GM12891 (cell line): Measurements from ENCODE around the gene NRXN2.

Experiments used
- DNase-seq: peaks from one replicate; pipeline ENCODE4 v3.0.0; 2011; ENCODE audit warnings: low spot score; ENCODE audit not compliant: insufficient read length
- FAIRE-seq: peaks from 2 replicates; lab custom pipeline; 2011; peaks lifted over from hg19 to GRCh38; lab: Jason Lieb, UNC
- PAX5 ChIP-seq: IDR thresholded peaks from 2 replicates; pipeline ENCODE4 v1.6.1; 2011; ENCODE audit warnings: low read length, moderate library complexity, mild to moderate bottlenecking; ENCODE audit not compliant: insufficient read depth, severe bottlenecking
- POLR2A ChIP-seq: IDR thresholded peaks from 2 replicates; pipeline ENCODE4 v1.6.1; 2011; ENCODE audit warnings: low read depth, low read length, control low read depth
- POLR2AphosphoS5 ChIP-seq: IDR thresholded peaks from 2 replicates; pipeline ENCODE4 v1.6.1; 2011; ENCODE audit warnings: low read depth, low read length, control low read depth
- POU2F2 ChIP-seq: IDR thresholded peaks from 2 replicates; pipeline ENCODE4 v1.6.1; 2011; ENCODE audit warnings: low read depth, mild to moderate bottlenecking, control low read depth, low read length, moderate library complexity
- SPI1 ChIP-seq: IDR thresholded peaks from 2 replicates; pipeline ENCODE4 v1.6.1; 2011; ENCODE audit warnings: low read depth, low read length, control low read depth
- TAF1 ChIP-seq: IDR thresholded peaks from 2 replicates; pipeline ENCODE4 v1.6.1; 2011; ENCODE audit warnings: low read depth, low read length, control low read depth

Gene NRXN2

GRCh38 chr11:64605244-64605560 is 117.8 kb downstream of the NRXN2 start:
- TF ChIP-seq TAF1, result no peak
- no peak for TF ChIP-seq SPI1
- TF ChIP-seq POLR2AphosphoS5, result no peak
- no peak for TF ChIP-seq POU2F2
- TF ChIP-seq PAX5, result no peak
- TF ChIP-seq POLR2A, result no peak
- DNase-seq, result no peak
- FAIRE-seq, result no peak

GRCh38 chr11:64604458-64605243 is 118.3 kb downstream of the NRXN2 start:
- no peak for DNase-seq

GRCh38 chr11:64603411-64604110 is 119.4 kb downstream of the NRXN2 start:
- TF ChIP-seq POLR2AphosphoS5, result no peak
- no peak for TF ChIP-seq POLR2A
- no peak for TF ChIP-seq PAX5
- no peak for TF ChIP-seq SPI1
- no peak for TF ChIP-seq POU2F2
- no peak for TF ChIP-seq TAF1
- FAIRE-seq, result no peak
- no peak for DNase-seq

More at GRCh38 chr11:64604458-64605243, 118.3 kb downstream of the NRXN2 start:
- no peak for FAIRE-seq
- TF ChIP-seq POU2F2 (no peak), POLR2AphosphoS5 (no peak), POLR2A (no peak), PAX5 (no peak), TAF1 (no peak), SPI1 (no peak)

- no peak for FAIRE-seq
- no peak for TF ChIP-seq POLR2AphosphoS5
- TF ChIP-seq TAF1, result no peak
- TF ChIP-seq PAX5, result no peak
- TF ChIP-seq POU2F2, result no peak
- no peak for TF ChIP-seq POLR2A
Measured at GRCh38 chr11:64602466-64603070, 120.4 kb downstream of the NRXN2 start.

GRCh38 chr11:64601605-64602465 is 121.2 kb downstream of the NRXN2 start:
- DNase-seq, result no peak
- no peak for TF ChIP-seq PAX5
- no peak for FAIRE-seq

More at GRCh38 chr11:64602466-64603070, 120.4 kb downstream of the NRXN2 start:
- no peak for DNase-seq

- FAIRE-seq (no peak), DNase-seq (no peak)
- TF ChIP-seq POLR2AphosphoS5 (no peak), POU2F2 (no peak), PAX5 (no peak), POLR2A (no peak), SPI1 (no peak), TAF1 (no peak)
Measured at GRCh38 chr11:64600281-64600992, 122.6 kb downstream of the NRXN2 start.

GRCh38 chr11:64599698-64600211 is 123.2 kb downstream of the NRXN2 start:
- DNase-seq (no peak), FAIRE-seq (no peak)
- no peak for TF ChIP-seq POLR2AphosphoS5
- TF ChIP-seq POU2F2, result no peak
- no peak for TF ChIP-seq SPI1
- no peak for TF ChIP-seq POLR2A
- no peak for TF ChIP-seq TAF1
- TF ChIP-seq PAX5, result no peak

GRCh38 chr11:64598797-64599697 is 124.0 kb downstream of the NRXN2 start:
- FAIRE-seq (no peak), DNase-seq (no peak)
- TF ChIP-seq SPI1 (no peak), PAX5 (no peak), POLR2AphosphoS5 (no peak), POLR2A (no peak), TAF1 (no peak), POU2F2 (no peak)
